Esophagus squamous epithelium (tissue), 5 donors: ENCODE data around the gene CCDC121. TPM values are rescaled to one million over a fixed set of nuclear protein-coding genes. Genes with fewer than 3 reads are reported as not detected.

ENCODE experiments used
- DNase-seq: peaks from one replicate; lab custom pipeline; 2025; lab: John Stamatoyannopoulos, UW
- H3K27ac ChIP-seq, 4 donors: fragments of 200-600 bp; sonication (generic); one replicate each; pipeline ENCODE4 v1.5.1; 2016 to 2019; ENCODE audit warnings: mild to moderate bottlenecking in 1 of 4
- H3K27me3 ChIP-seq, 4 donors: fragments of 200-600 bp; sonication (generic); 1 replicate in 3 of 4; 2 replicates in 1 of 4; pipeline versions ENCODE4 v1.5.1 to v1.6.0; 2017 to 2021; ENCODE audit warnings: antibody characterized with exemption in 1 of 4
- H3K36me3 ChIP-seq, 3 donors: fragments of 200-600 bp; sonication (generic); one replicate each; pipeline ENCODE4 v1.5.1; 2016 to 2019
- H3K4me1 ChIP-seq, 3 donors: fragments of 200-600 bp; sonication (generic); one replicate each; pipeline ENCODE4 v1.5.1; 2017 to 2019
- H3K4me3 ChIP-seq, 4 donors: fragments of 200-600 bp; sonication (generic); 1 replicate in 3 of 4; 2 replicates in 1 of 4; pipeline ENCODE4 v1.5.1; 2016 to 2019; ENCODE audit warnings: mild to moderate bottlenecking in 2 of 4, moderate library complexity in 1 of 4
- H3K9me3 ChIP-seq, 3 donors: fragments of 200-600 bp; sonication (generic); one replicate each; pipeline ENCODE4 v1.5.1; 2016 to 2019
- POLR2A ChIP-seq, 4 donors: fragments of 450-650 bp; IDR thresholded peaks; one replicate each; pipeline ENCODE4 v1.6.1; 2017; ENCODE audit warnings: antibody characterized with exemption in 4 of 4, mild to moderate bottlenecking in 4 of 4, moderate library complexity in 3 of 4
- WGBS, 2 donors: methylation state at CpG; one replicate each; pipeline ENCODE4 v1.1.5; 2018; 5-methylcytosine and 5-hydroxymethylcytosine counted together
- intact Hi-C: fragments of 100-400 bp; cut with DNase I; formaldehyde crosslinking; loops from one replicate; pipeline ENCODE4 v1.15.0; 2022
- total RNA-seq, 4 donors: library from RNA; depleted of rRNA; stranded (reverse); fragments of >200 nt; gene quantifications; one replicate each; pipeline ENCODE4 v1.1.0, GENCODE V29; 2016
- TF ChIP-seq, protein P1 (sequence below), 6 experiments: fragments of 450-650 bp in 4 of 6; fragments of 200-600 bp in 2 of 6; sonication (generic) in 2 of 6; IDR thresholded peaks; one replicate each; pipeline ENCODE4 v1.5.1; 2016 to 2019; ENCODE audit warnings: antibody characterized with exemption in 6 of 6, mild to moderate bottlenecking in 4 of 6, moderate library complexity in 4 of 6
- donor health status: DM: yes; HTN: yes; CAD: no.

The CCDC121 gene
- total RNA-seq, 4 donors from 2014 or later = 0.44 to 3.1 (median 1.4) TPM

DNA sequence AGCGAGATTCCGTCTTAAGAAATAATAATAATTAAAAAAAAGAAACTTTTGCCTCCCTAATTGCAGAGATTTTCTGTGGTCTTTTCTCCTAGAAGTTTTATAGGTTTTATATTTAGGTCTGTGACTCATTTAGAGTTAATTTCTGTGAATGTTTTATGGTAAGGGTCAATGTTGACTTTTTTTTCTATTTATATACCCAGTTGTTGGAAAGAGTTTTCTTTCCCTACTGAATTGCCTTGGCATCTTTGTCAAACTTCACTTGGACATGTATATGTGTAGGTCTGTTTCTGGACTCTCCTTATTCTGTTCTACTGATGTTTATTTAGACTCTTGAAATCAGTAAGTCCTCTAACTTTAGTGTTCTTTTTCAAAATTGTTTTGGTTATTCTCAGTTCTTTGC, 40.5 kb downstream of the CCDC121 start:
- Histone ChIP-seq H3K27ac (no peak overlapping the region), H3K4me3 (no peak overlapping the region), H3K36me3 (peaks cover 0 to 12% (median 0%) of the 10 kb centered on the region in 3 donors), H3K9me3 (peaks cover 0 to 16% (median 0%) of the 10 kb centered on the region in 3 donors), H3K27me3 (no peaks in the 10 kb centered on the region), H3K4me1 (peaks cover 12 to 32% (median 17%) of the 10 kb centered on the region in 3 donors)
- no peak for DNase-seq
- TF ChIP-seq, protein P1, sequence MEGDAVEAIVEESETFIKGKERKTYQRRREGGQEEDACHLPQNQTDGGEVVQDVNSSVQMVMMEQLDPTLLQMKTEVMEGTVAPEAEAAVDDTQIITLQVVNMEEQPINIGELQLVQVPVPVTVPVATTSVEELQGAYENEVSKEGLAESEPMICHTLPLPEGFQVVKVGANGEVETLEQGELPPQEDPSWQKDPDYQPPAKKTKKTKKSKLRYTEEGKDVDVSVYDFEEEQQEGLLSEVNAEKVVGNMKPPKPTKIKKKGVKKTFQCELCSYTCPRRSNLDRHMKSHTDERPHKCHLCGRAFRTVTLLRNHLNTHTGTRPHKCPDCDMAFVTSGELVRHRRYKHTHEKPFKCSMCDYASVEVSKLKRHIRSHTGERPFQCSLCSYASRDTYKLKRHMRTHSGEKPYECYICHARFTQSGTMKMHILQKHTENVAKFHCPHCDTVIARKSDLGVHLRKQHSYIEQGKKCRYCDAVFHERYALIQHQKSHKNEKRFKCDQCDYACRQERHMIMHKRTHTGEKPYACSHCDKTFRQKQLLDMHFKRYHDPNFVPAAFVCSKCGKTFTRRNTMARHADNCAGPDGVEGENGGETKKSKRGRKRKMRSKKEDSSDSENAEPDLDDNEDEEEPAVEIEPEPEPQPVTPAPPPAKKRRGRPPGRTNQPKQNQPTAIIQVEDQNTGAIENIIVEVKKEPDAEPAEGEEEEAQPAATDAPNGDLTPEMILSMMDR (IDR thresholded peaks at IDR 0.05) = no peak
- no peak for TF ChIP-seq POLR2A (IDR thresholded peaks at IDR 0.05)
- intact Hi-C loops = no loop called here
- 100% methylated on average over 2 of the region's 2 CpGs for WGBS, 2 donors

DNA sequence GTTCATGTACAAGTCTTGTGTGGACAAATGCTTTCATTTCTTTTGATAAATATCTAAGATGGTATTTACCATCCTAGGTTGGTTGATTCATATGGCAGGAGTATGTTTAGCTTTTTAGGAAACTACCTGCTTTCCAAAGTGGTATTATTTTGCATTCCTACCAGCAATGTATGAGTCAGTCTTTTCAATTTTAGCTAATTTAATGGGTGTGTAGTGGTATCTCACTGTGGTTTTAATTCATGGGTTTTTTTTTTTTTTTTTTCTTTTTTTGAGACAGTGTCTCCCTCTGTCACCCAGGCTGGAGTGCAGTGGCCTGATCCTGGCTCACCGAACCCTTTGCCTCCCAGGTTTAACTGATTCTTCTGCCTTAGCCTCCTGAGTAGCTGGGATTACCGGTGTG, 41.8 kb downstream of the CCDC121 start:
- Histone ChIP-seq H3K27me3 (no peaks in the 10 kb centered on the region), H3K9me3 (peaks cover 0 to 16% (median 0%) of the 10 kb centered on the region in 3 donors), H3K4me1 (peaks cover 12 to 40% (median 17%) of the 10 kb centered on the region in 3 donors), H3K4me3 (no peak overlapping the region), H3K36me3 (peaks cover 0 to 11% (median 0%) of the 10 kb centered on the region in 3 donors), H3K27ac (no peak overlapping the region)
- TF ChIP-seq POLR2A (IDR thresholded peaks at IDR 0.05) = no peak
- 96 to 100% methylated on average over 1 to 2 of the region's 2 CpGs for WGBS, 2 donors
- no peak for DNase-seq
- intact Hi-C loops = no loop called here

GRCh38 chr2:27584597-27584996, 44.2 kb downstream of the CCDC121 start:
- Histone ChIP-seq H3K4me1 (peaks cover 12 to 40% (median 17%) of the 10 kb centered on the region in 3 donors), H3K4me3 (peak overlapping the region in 1 of 4 donors; percentile 17), H3K9me3 (peaks cover 0 to under 1% (median 0%) of the 10 kb centered on the region in 3 donors), H3K27me3 (no peaks in the 10 kb centered on the region), H3K36me3 (no peaks in the 10 kb centered on the region), H3K27ac (no peak overlapping the region)
- TF ChIP-seq, protein P1 (IDR thresholded peaks at IDR 0.05) = no peak
- no peak for TF ChIP-seq POLR2A (IDR thresholded peaks at IDR 0.05)
- DNase-seq = no peak
- 67 to 86% methylated on average over 3 of the region's 3 CpGs for WGBS, 2 donors
- intact Hi-C loops = no loop called here

DNA sequence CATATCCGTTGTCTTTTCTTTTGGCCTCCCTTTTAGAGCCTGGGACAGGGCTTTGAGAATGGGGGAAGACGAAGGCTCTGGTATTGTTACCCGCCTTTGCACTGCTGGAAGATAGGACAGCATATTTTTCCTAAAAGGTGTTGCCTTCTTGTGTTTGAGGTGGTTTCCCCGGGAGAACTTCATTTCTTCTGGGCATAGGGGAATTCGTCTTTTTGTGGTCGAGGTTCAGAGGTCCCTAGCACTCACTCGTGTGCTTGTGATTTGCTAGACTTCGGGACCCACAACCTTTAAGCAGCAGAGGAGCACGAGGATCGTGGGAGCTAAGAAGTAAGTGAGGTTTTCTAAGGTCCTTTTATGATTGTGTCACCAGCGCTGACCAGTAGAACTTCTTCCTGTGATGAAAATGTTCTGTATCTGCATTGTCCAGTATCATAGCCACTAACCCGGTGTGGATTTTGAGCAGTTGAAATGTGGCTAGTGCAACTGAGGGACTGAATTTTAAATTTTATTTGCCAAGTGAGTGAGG, 45.4 kb downstream of the CCDC121 start:
- H3K27ac ChIP-seq = peak overlapping the region; percentile 59 to 84 (median 80)
- WGBS, 2 donors = 2 to 3% methylated on average over 12 of the region's 12 CpGs
- TF ChIP-seq, protein P1 (IDR thresholded peaks at IDR 0.05) = no peak
- TF ChIP-seq POLR2A (IDR thresholded peaks at IDR 0.05) = no peak
- no peaks in the 10 kb centered on the region for H3K27me3 ChIP-seq
- no peaks in the 10 kb centered on the region for H3K36me3 ChIP-seq
- intact Hi-C loops = no loop called here
- peak overlapping the region; percentile 49 to 79 (median 64) for H3K4me3 ChIP-seq
- peaks cover 12 to 40% (median 17%) of the 10 kb centered on the region in 3 donors for H3K4me1 ChIP-seq
- no peak for DNase-seq
- peaks cover 0 to 11% (median 7%) of the 10 kb centered on the region in 3 donors for H3K9me3 ChIP-seq

DNA sequence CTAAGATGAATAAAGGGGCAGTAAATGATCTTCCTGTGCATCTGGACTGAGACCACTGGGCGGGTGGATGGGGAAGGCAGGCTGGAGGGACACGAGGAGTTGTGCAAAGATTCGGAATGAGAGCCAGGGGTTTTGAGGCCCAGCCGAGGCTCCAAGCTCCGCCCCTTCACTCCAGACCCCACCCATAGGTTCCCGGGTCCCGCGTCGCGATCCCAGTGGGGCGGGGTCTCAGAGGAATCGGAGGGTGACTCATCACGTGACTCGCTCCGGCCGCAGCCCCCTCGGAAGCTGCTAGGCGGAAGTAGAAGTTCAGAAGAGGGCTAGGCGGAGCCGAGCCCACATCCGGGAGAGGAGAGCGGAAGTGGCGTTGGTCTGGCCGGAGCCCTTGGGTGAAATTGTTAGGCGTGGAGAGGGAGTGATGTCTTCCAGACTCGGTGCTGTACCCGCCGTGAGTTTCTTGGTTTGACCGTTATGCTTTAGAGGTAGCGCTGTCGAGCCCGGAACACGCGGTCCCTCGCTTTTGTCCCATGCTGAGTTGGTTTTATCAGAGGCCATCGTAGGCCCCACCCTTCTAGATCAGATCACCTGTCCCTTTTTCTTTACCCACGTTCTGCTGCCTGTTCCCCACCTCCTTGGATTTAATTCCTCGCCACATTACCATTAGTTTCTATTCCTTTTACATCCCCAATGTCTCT, 46.0 kb downstream of the CCDC121 start, which contains the start of gene ZNF512:
Gene ZNF512 (plus strand): TSS at position 348 of the 695 bp plus-strand sequence. CDS start 71 bp downstream, at position 419.
- 0% methylated on average over 20 of the region's 38 CpGs for WGBS, 2 donors
- peak in 2 of 4 donors; percentile 44 to 61 for TF ChIP-seq POLR2A (IDR thresholded peaks at IDR 0.05)
- TF ChIP-seq, protein P1 (IDR thresholded peaks at IDR 0.05) = peak in 1 of 6 experiments; percentile 10
- Histone ChIP-seq H3K9me3 (peaks cover 0 to 17% (median 14%) of the 10 kb centered on the region in 3 donors), H3K27me3 (no peaks in the 10 kb centered on the region), H3K27ac (peak within 1 kb of the TSS; percentile 59 to 84 (median 80)), H3K4me3 (peak within 1 kb of the TSS; percentile 49 to 79 (median 64)), H3K4me1 (peaks cover 12 to 40% (median 17%) of the 10 kb centered on the region in 3 donors), H3K36me3 (no peaks in the 10 kb centered on the region)
- intact Hi-C loops = no loop called here
- DNase-seq = peak; percentile 66
